SK-N-MC (cell line): ENCODE results near the gene TK1.

Experiments used
- EZH2 ChIP-seq: fragments of 200-600 bp; sonication (generic); IDR thresholded peaks from one replicate; pipeline ENCODE4 v1.6.1; 2017; ENCODE audit warnings: antibody characterized with exemption
- FOXP2 ChIP-seq: optimal IDR thresholded peaks from 2 replicates; pipeline ENCODE3; 2011; ENCODE audit warnings: mild to moderate bottlenecking, moderate library complexity; ENCODE audit not compliant: insufficient read depth; ENCODE audit errors: extremely low read length, control extremely low read depth

- TF ChIP-seq EZH2 (no peak), FOXP2 (no peak)
Observed at GRCh38 chr17:78180083-78180482, 6.8 kb downstream of the TK1 start.
